CD4-positive, alpha-beta memory T cell (primary cell): ENCODE measurements around the gene ZCCHC10. TPM values are rescaled to one million over a fixed set of nuclear protein-coding genes. Genes with fewer than 3 reads are reported as not detected.
A peak's percentile ranks its signal among the peaks of the same experiment; 100 is the strongest.
"Not testable (repeated sequence)": the region's sequence is repeated elsewhere in the genome, so short reads cannot be mapped to it uniquely, and the experiment has no call there.

Source experiments
- CTCF ChIA-PET: fragments of 350-600 bp; sonication (Branson Sonifier 250); formaldehyde crosslinking; loops from one replicate; lab custom pipeline; 2021; ENCODE audit warnings: inconsistent platforms; ENCODE audit not compliant: partially characterized antibody; lab: Charles Lee
- POLR2A ChIA-PET: fragments of 350-600 bp; sonication (Branson Sonifier 250); formaldehyde crosslinking; loops from one replicate; lab custom pipeline; 2021; ENCODE audit not compliant: partially characterized antibody; lab: Charles Lee
- DNase-seq, 5 donors: peaks; one replicate each; pipeline versions ENCODE4 v3.0.0 to v3.0.0-alpha.2; 2020 to 2022; ENCODE audit warnings: mixed read lengths in 1 of 5
- H3K27ac ChIP-seq: one replicate; pipeline ENCODE4 v1.7.0; 2013; ENCODE audit warnings: low read depth, low read length
- H3K27me3 ChIP-seq: 2 replicates; pipeline ENCODE4 v1.7.0; 2013; ENCODE audit warnings: mild to moderate bottlenecking, low read length, moderate library complexity; ENCODE audit not compliant: insufficient read depth
- H3K36me3 ChIP-seq: 2 replicates; pipeline ENCODE4 v1.7.0; 2013; ENCODE audit warnings: mild to moderate bottlenecking, low read length, moderate library complexity; ENCODE audit not compliant: insufficient read depth
- H3K4me1 ChIP-seq: 2 replicates; pipeline ENCODE4 v1.7.0; 2013; ENCODE audit warnings: mild to moderate bottlenecking, low read length, moderate library complexity; ENCODE audit not compliant: insufficient read depth
- H3K4me3 ChIP-seq, 2 donors: one replicate each; pipeline ENCODE4 v1.7.0; 2013; ENCODE audit warnings: low read length in 2 of 2, mild to moderate bottlenecking in 1 of 2
- H3K9me3 ChIP-seq, 2 donors: one replicate each; pipeline ENCODE4 v1.7.0; 2013; ENCODE audit warnings: low read length in 2 of 2, control low read depth in 1 of 2; ENCODE audit not compliant: control insufficient read depth in 1 of 2
- H3K27ac Mint-ChIP-seq, 7 donors: one replicate each; pipeline ENCODE4 v1.8.0; 2020 to 2021; ENCODE audit warnings: mixed read lengths in 7 of 7, mild to moderate bottlenecking in 6 of 7, inconsistent platforms in 3 of 7, moderate library complexity in 3 of 7
- H3K27me3 Mint-ChIP-seq, 2 donors: one replicate each; pipeline ENCODE4 v1.8.0; 2020 to 2021; ENCODE audit warnings: mixed read lengths in 2 of 2
- H3K36me3 Mint-ChIP-seq, 2 donors: one replicate each; pipeline ENCODE4 v1.8.0; 2020 to 2021; ENCODE audit warnings: mixed read lengths in 2 of 2, inconsistent platforms in 1 of 2, mild to moderate bottlenecking in 1 of 2
- H3K4me1 Mint-ChIP-seq, 4 donors: one replicate each; pipeline ENCODE4 v1.8.0; 2020 to 2021; ENCODE audit warnings: mixed read lengths in 4 of 4, mild to moderate bottlenecking in 1 of 4
- H3K4me3 Mint-ChIP-seq, 8 donors: one replicate each; pipeline ENCODE4 v1.8.0; 2020 to 2021; ENCODE audit warnings: mixed read lengths in 8 of 8, mild to moderate bottlenecking in 7 of 8, moderate library complexity in 6 of 8, inconsistent platforms in 3 of 8
- H3K9me3 Mint-ChIP-seq, 8 donors: one replicate each; pipeline ENCODE4 v1.8.0; 2020 to 2021; ENCODE audit warnings: mixed read lengths in 8 of 8, mild to moderate bottlenecking in 5 of 8, inconsistent platforms in 3 of 8, moderate library complexity in 1 of 8
- intact Hi-C: fragments of 100-400 bp; cut with micrococcal nuclease; formaldehyde crosslinking; loops from one replicate; pipeline ENCODE4 v1.15.1; 2023
- polyA plus RNA-seq, 2 donors: library from polyadenylated mRNA; unstranded; fragments of 300-500 nt; fragmentation: Illumina TruSeq; gene quantifications; one replicate each; pipeline ENCODE4 v1.2.3, GENCODE V29; 2021
- total RNA-seq, 2 experiments: library from RNA; stranded (reverse); gene quantifications; one replicate each; pipeline ENCODE4 v1.2.3, GENCODE V29; 2021

ZCCHC10 gene
- total and polyA plus RNA-seq, 4 experiments from 2014 or later, result 20.1 to 50.2 (median 33.7) TPM

DNA sequence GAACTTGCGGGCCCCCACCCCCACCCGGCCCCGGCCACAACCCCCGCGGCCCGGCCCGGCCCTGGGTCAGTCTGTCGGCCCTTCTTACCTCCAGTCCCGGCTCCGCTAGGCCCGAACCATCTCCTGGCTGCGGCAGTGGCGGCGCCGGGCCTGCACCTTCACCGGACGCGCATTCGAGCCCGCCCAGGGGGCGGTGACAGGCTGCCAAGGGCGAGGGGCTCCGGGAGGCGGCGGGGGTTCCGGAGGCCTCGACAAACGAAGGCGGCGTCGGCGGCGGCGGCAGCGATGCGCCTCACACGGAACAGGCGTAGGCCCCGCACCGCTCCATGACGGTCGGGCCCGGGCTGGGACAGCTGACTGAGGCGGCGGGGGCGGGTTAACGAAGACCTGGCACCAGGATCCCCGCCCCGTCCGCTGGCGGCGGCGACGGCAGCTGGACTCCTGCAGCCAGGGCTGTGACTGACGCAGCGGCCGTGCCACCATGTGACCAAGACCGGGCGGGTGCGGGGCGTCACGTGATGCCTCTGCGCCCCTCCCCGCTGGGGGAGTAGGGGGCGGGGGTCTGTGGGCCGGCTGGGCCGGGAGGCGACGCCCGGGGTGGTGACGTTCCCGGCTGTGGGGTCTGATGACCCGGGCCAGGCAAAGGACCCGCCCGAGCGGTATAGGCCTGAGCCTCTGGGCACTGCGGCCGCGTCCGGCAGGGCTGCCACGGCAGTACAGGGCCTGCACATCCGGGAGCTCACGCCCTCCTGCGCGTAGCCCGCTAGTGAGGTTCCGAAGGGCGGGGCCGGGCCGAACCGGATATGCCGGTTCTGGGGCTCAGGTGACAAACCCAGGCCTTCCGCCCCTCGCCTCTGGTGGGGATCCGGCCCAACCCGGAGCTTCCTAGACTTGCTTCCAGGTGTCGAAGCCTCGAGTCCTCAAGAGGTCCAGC, 62.9 kb downstream of the ZCCHC10 start, which contains the start of gene AFF4:
Gene AFF4, minus strand, starts transcription at position 464 of the 934 bp plus-strand sequence. CDS start 26,445 bp downstream, outside the sequence.
- H3K4me1 Mint-ChIP-seq, result peaks cover 20 to 45% (median 31%) of the 10 kb centered on the region in 4 donors

DNA sequence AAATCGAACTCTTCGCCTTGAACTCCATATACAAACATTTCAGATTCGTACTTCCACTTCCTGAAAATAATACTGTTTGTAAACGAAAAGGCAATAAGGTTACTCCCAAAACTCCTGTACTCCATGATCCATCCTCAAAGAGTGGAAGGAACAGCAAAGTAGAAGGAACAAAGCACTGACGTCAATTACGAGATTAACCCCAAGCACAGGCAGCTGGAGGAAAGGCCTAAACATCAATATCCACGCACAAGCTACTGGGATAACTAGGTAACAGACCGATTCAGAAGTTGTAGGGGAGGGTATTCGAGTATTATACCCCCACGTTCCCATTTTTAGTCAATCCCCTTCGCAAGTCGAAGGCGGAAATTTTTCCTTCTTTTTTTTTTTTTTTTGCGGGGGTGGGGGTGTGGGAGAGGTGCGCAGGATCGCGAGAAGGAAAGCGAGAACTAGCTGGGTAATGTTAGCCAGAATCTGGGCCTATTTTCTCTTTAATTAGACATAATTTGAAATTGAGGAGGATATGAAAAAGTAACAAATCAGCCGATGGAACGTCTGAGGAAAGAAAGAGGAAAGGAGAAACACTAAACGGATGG, 63.8 kb downstream of the ZCCHC10 start:
- peak overlapping the region; percentile 62 to 88 for H3K4me3 ChIP-seq
- no peaks in the 10 kb centered on the region for H3K9me3 ChIP-seq
- H3K27ac ChIP-seq, result peak overlapping the region; percentile 91
- H3K27me3 ChIP-seq, result no peaks in the 10 kb centered on the region
- peaks cover 23 to 50% (median 32%) of the 10 kb centered on the region in 4 donors for H3K4me1 Mint-ChIP-seq
- CTCF ChIA-PET, result interaction anchor here (1.8 kb wide), 1 partner anchor 59 kb away, joined by 7 read pairs; no protein-coding TSS in a partner anchor
- H3K4me1 ChIP-seq, result peaks cover 46% of the 10 kb centered on the region
- H3K27me3 Mint-ChIP-seq, result no peaks in the 10 kb centered on the region
- DNase-seq, result peak in 4 of 5 donors; percentile 22 to 43 (median 32)
- peaks cover 0 to 15% of the 10 kb centered on the region in 2 donors for H3K36me3 Mint-ChIP-seq
- H3K9me3 Mint-ChIP-seq, result no peaks in the 10 kb centered on the region
- no peaks in the 10 kb centered on the region for H3K36me3 ChIP-seq
- intact Hi-C loops, result loop anchor here (1.0 to 2.0 kb wide), 3 partner anchors 64 to 96 kb away; partner anchors contain the start of genes GDF9, UQCRQ and ZCCHC10
- H3K4me3 Mint-ChIP-seq, result peak overlapping the region; percentile 90 to 99 (median 98)
- POLR2A ChIA-PET, result interaction anchor here (0.6 to 3.7 kb wide), 10 partner anchors 9 to 1796 kb away, joined by 3 to 55 read pairs (median 5); partner anchors contain the start of genes DDX46, GDF9, HSPA4 and PPP2CA
- peak overlapping the region; percentile 96 to 100 (median 100) for H3K27ac Mint-ChIP-seq

More for the DNA sequence above, 62.9 kb downstream of the ZCCHC10 start, which contains the start of gene AFF4:
- no peaks in the 10 kb centered on the region for H3K27me3 ChIP-seq
- H3K9me3 ChIP-seq, result no peaks in the 10 kb centered on the region
- H3K27ac ChIP-seq, result peak within 1 kb of the TSS; percentile 91
- intact Hi-C loops, result loop anchor here (1.0 to 2.0 kb wide), 3 partner anchors 63 to 97 kb away; partner anchors contain the start of genes GDF9, UQCRQ and ZCCHC10
- H3K4me3 ChIP-seq, result peak within 1 kb of the TSS; percentile 62 to 88
- H3K36me3 ChIP-seq, result no peaks in the 10 kb centered on the region
- Mint-ChIP-seq H3K27me3 (no peaks in the 10 kb centered on the region), H3K36me3 (peaks cover 0 to 14% of the 10 kb centered on the region in 2 donors), H3K9me3 (no peaks in the 10 kb centered on the region), H3K4me3 (peak within 1 kb of the TSS; percentile 90 to 99 (median 98)), H3K27ac (peak within 1 kb of the TSS; percentile 96 to 100 (median 100))
- DNase-seq, result peak; percentile 84 to 89 (median 87)
- ChIA-PET POLR2A (interaction anchor here (0.6 to 3.7 kb wide), 18 partner anchors 19 to 1795 kb away, joined by 3 to 55 read pairs (median 4); partner anchors contain the start of genes CCNI2, DDX46, GDF9 and HSPA4), CTCF (interaction anchor here (1.2 to 1.8 kb wide), 2 partner anchors 58 to 88 kb away, joined by 3 to 7 read pairs; partner anchors contain the start of gene HSPA4)
- peaks cover 38% of the 10 kb centered on the region for H3K4me1 ChIP-seq

DNA sequence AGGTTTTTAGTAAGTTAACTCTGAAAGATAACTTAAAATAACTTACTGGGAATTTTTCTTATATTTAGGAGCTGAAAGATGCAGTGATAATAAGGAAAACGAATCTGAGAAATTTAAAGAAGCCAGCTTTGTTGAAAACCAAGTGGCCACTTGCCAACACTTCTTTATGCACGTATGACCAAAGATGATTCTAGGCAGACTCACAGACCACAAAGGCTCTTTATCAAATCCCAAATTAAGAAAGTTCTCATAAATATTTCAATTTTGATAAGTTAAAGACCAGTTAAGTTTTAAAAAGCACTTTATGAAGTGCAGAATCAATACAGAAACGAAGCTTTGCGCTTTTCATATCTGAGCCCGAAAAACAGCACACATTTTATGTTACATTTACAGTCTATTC, 64.5 kb downstream of the ZCCHC10 start:
- CTCF ChIA-PET, result interaction anchor here (0.9 to 1.8 kb wide), 2 partner anchors 10 to 60 kb away, joined by 3 to 7 read pairs; no protein-coding TSS in a partner anchor

DNA sequence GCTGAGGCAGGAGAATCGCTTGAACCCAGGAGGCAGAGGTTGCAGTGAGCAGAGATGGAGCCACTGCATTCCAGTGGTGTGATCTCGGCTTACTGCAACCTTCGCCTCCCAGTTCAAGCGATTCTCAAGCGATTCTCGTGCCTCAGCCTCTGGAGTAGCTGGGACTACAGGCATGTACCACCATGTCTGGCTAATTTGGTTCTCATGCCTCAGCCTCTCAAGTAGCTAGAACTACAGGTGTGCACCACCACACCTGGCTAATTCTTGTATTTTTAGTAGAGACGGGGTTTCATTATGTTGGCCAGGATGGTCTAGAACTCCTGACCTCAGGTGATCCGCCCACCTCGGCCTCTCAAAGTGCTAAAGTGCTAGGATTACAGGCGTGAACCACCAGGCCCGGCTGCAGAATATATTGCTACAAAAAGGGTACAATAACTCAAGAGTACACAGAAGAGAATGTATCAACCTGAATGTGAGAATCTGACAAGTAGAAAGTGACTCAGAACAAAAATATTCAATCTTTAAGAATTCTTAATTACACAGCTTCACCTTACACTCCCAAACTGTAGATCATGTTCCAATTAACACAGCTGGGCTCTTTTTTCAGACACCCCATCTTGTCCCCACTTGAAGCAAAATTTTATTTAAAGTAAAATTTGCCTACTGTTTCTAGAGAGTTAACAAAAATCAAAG, 65.1 kb downstream of the ZCCHC10 start:
- H3K4me1 Mint-ChIP-seq, result peaks cover 23 to 53% (median 34%) of the 10 kb centered on the region in 4 donors
- intact Hi-C loops, result not testable (repeated sequence)

More for the DNA sequence above, 64.5 kb downstream of the ZCCHC10 start:
- DNase-seq, result no peak
- Mint-ChIP-seq H3K36me3 (peaks cover 0 to 15% of the 10 kb centered on the region in 2 donors), H3K27ac (peak overlapping the region; percentile 96 to 100 (median 100)), H3K9me3 (no peaks in the 10 kb centered on the region), H3K4me1 (peaks cover 23 to 50% (median 32%) of the 10 kb centered on the region in 4 donors), H3K4me3 (peak overlapping the region; percentile 90 to 99 (median 98)), H3K27me3 (no peaks in the 10 kb centered on the region)
- POLR2A ChIA-PET, result interaction anchor here (0.7 to 3.7 kb wide), 4 partner anchors 19 to 96 kb away, joined by 4 to 55 read pairs (median 18); partner anchors contain the start of genes GDF9, HSPA4, UQCRQ and ZCCHC10
- Histone ChIP-seq H3K27ac (peak overlapping the region; percentile 91), H3K36me3 (no peaks in the 10 kb centered on the region), H3K4me3 (peak overlapping the region; percentile 62 to 88), H3K4me1 (peaks cover 46% of the 10 kb centered on the region), H3K9me3 (no peaks in the 10 kb centered on the region), H3K27me3 (no peaks in the 10 kb centered on the region)
- intact Hi-C loops, result loop anchor here (2.0 kb wide), 1 partner anchor 95 kb away; the partner anchor contains the start of genes GDF9 and UQCRQ

DNA sequence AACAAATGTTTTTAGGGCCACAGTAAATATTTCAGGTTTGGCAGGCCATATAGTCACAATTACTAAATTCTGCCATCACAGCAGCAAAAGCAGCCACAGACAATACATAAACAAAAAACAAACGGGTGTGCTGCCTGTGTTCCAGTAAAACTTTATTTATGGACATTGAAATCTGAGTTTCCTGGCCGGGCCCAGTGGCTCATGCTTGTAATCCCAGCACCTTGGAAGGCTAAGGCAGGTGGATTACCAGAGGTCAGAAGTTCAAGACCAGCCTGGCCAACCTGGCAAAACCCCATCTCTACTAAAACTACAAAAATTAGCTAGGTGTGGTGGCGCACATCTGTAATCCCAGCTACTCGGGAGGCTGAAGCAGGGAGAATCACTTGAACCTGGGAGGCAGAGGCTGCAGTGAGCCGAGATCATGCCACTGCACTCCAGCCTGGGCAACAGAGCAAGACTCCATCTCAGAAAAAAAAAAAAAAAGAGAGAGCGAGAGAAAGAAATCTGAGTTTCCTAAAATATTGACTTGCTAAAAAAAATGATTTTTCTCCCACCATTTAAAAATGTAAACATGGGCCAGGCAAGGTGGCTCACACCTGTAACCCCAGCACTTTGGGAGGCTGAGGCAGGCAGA, 70.1 kb downstream of the ZCCHC10 start:
- Mint-ChIP-seq H3K36me3 (peaks cover 22 to 32% of the 10 kb centered on the region in 2 donors), H3K4me1 (peaks cover 32 to 72% (median 51%) of the 10 kb centered on the region in 4 donors), H3K4me3 (peak overlapping the region in 2 of 8 donors; percentile 8 to 35)
- peaks cover 63% of the 10 kb centered on the region for H3K4me1 ChIP-seq
- H3K27ac Mint-ChIP-seq, H3K4me3 ChIP-seq, CTCF ChIA-PET, H3K9me3 ChIP-seq, H3K27me3 Mint-ChIP-seq, DNase-seq, intact Hi-C loops, POLR2A ChIA-PET, H3K36me3 ChIP-seq, H3K9me3 Mint-ChIP-seq, H3K27me3 ChIP-seq, H3K27ac ChIP-seq: not testable (repeated sequence)

More for the DNA sequence above, 65.1 kb downstream of the ZCCHC10 start:
- H3K36me3 Mint-ChIP-seq, result peaks cover 0 to 15% of the 10 kb centered on the region in 2 donors
- DNase-seq, H3K27me3 Mint-ChIP-seq, H3K9me3 ChIP-seq, H3K27ac ChIP-seq, H3K27me3 ChIP-seq, H3K4me3 ChIP-seq, H3K9me3 Mint-ChIP-seq, H3K36me3 ChIP-seq: not testable (repeated sequence)
- CTCF ChIA-PET, result interaction anchor here (0.9 to 1.8 kb wide), 2 partner anchors 10 to 61 kb away, joined by 3 to 7 read pairs; no protein-coding TSS in a partner anchor
- POLR2A ChIA-PET, result interaction anchor here (3.6 to 3.7 kb wide), 2 partner anchors 90 to 95 kb away, joined by 18 to 55 read pairs; partner anchors contain the start of genes GDF9, HSPA4 and UQCRQ
- peak overlapping the region; percentile 41 to 99 (median 96) for H3K4me3 Mint-ChIP-seq
- peaks cover 47% of the 10 kb centered on the region for H3K4me1 ChIP-seq
- peak overlapping the region in 6 of 7 donors; percentile 23 to 100 (median 98) for H3K27ac Mint-ChIP-seq

DNA sequence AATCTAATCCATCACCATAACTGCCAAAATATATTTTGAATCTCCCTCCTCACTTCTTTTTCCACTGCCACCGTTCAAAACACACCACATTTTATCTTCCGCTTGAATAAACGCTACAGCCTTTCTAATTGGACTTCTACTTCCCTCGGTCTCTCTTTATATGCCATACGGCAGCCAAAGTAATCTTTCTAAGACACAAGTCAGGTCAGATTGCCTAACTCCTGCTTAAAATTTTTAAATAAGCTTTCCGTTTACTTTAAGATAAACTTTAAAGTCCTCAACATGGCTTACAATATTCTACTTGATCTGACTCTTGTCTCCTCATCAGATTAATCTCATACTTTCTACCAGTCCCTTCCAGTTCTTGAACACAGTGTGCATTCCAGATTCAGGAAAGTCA, 72.6 kb downstream of the ZCCHC10 start:
- Mint-ChIP-seq H3K27me3 (no peaks in the 10 kb centered on the region), H3K4me1 (peaks cover 31 to 61% (median 47%) of the 10 kb centered on the region in 4 donors), H3K27ac (peak overlapping the region in 2 of 7 donors; percentile 26 to 82), H3K36me3 (peaks cover 29 to 34% of the 10 kb centered on the region in 2 donors), H3K4me3 (peak overlapping the region in 2 of 8 donors; percentile 31 to 62), H3K9me3 (no peaks in the 10 kb centered on the region)
- ChIA-PET POLR2A (no interaction called here), CTCF (no interaction called here)
- peaks cover 41% of the 10 kb centered on the region for H3K4me1 ChIP-seq
- DNase-seq, result no peak
- H3K9me3 ChIP-seq, result no peaks in the 10 kb centered on the region
- no peak overlapping the region for H3K4me3 ChIP-seq
- intact Hi-C loops, result no loop called here
- peaks cover 9% of the 10 kb centered on the region for H3K36me3 ChIP-seq
- H3K27ac ChIP-seq, result no peak overlapping the region
- H3K27me3 ChIP-seq, result no peaks in the 10 kb centered on the region
